HL-60 (cell line): Measurements from ENCODE around the gene BAHCC1.

Experiments
- DNase-seq, 2 experiments: peaks; one replicate each; pipeline ENCODE4 v3.0.0-alpha.2; 2010 to 2020; ENCODE audit warnings: low read depth in 1 of 2, low spot score in 1 of 2
- H3K27ac ChIP-seq: fragments of 250-450 bp; sonication (Bioruptor Pico); replicated peaks from 2 replicates; pipeline ENCODE4 v1.5.1; 2020; ENCODE audit warnings: mild to moderate bottlenecking, moderate library complexity
- H3K27me3 ChIP-seq: fragments of 250-450 bp; sonication (Bioruptor Pico); 2 replicates; pipeline ENCODE4 v1.5.1; 2021; ENCODE audit warnings: mild to moderate bottlenecking, moderate library complexity; ENCODE audit not compliant: insufficient read depth, poor library complexity, severe bottlenecking
- H3K4me3 ChIP-seq: replicated peaks from 2 replicates; pipeline ENCODE4 v1.5.1; 2011; ENCODE audit warnings: mild to moderate bottlenecking, control low read depth, low read length; ENCODE audit not compliant: insufficient read depth
- CTCF ChIP-seq: IDR thresholded peaks from one replicate; pipeline ENCODE4 v1.5.1; 2011; ENCODE audit warnings: low read length, control low read depth, inconsistent platforms; ENCODE audit not compliant: insufficient read depth
- GABPA ChIP-seq: IDR thresholded peaks from 2 replicates; pipeline ENCODE4 v1.6.1; 2012; ENCODE audit warnings: low read depth
- POLR2AphosphoS5 ChIP-seq: IDR thresholded peaks from 2 replicates; pipeline ENCODE4 v1.6.1; 2012; ENCODE audit warnings: low read depth
- REST ChIP-seq: IDR thresholded peaks from 2 replicates; pipeline ENCODE4 v1.6.1; 2012; ENCODE audit warnings: low read depth; ENCODE audit not compliant: insufficient replicate concordance
- SPI1 ChIP-seq: IDR thresholded peaks from 2 replicates; pipeline ENCODE4 v1.6.1; 2012; ENCODE audit warnings: low read depth, mild to moderate bottlenecking, borderline replicate concordance

BAHCC1 gene

GRCh38 chr17:81402981-81403467 is 7.8 kb downstream of the BAHCC1 start:
- TF ChIP-seq POLR2AphosphoS5 (no peak), CTCF (no peak), GABPA (no peak), REST (no peak), SPI1 (no peak)
- H3K27me3 ChIP-seq, result no peaks in the 10 kb centered on the region
- DNase-seq, result no peak
- no peak overlapping the region for H3K4me3 ChIP-seq
- H3K27ac ChIP-seq, result no peak overlapping the region

GRCh38 chr17:81403671-81404534 is 8.6 kb downstream of the BAHCC1 start:
- Histone ChIP-seq H3K27me3 (no peaks in the 10 kb centered on the region), H3K4me3 (no peak overlapping the region), H3K27ac (no peak overlapping the region)
- TF ChIP-seq POLR2AphosphoS5, result peak; percentile 61
- TF ChIP-seq REST, result no peak
- no peak for TF ChIP-seq CTCF
- no peak for DNase-seq

GRCh38 chr17:81404558-81405165 is 9.4 kb downstream of the BAHCC1 start:
- H3K4me3 ChIP-seq, result no peak overlapping the region
- H3K27ac ChIP-seq, result no peak overlapping the region
- DNase-seq, result no peak
- TF ChIP-seq CTCF (no peak), POLR2AphosphoS5 (peak; percentile 52)
- H3K27me3 ChIP-seq, result no peaks in the 10 kb centered on the region
